A549 (cell line): ENCODE data around the gene AFF1.

Experiments used
- CHD4 ChIP-seq: fragments of 200-600 bp; sonication (generic); IDR thresholded peaks from 2 replicates; pipeline ENCODE4 v1.6.1; 2016; ENCODE audit warnings: antibody characterized with exemption, mild to moderate bottlenecking, borderline replicate concordance
- CTCF ChIP-seq: fragments of >200 bp; sonication (Bioruptor Twin); formaldehyde crosslinking; IDR thresholded peaks from 3 replicates; pipeline ENCODE4 v1.5.1; 2016
- HES2 ChIP-seq: fragments of >200 bp; sonication (Bioruptor Twin); formaldehyde crosslinking; IDR thresholded peaks from 2 replicates; pipeline ENCODE4 v1.6.1; 2016
- MAX ChIP-seq: IDR thresholded peaks from 2 replicates; pipeline ENCODE4 v1.6.1; 2012
- USF2 ChIP-seq: fragments of 450-650 bp; IDR thresholded peaks from 2 replicates; pipeline ENCODE4 v1.6.1; 2014; ENCODE audit warnings: antibody characterized with exemption

- TF ChIP-seq CTCF (no peak), CHD4 (no peak), HES2 (no peak), MAX (no peak), USF2 (no peak)
These were observed 94.5 kb downstream of the AFF1 start for GRCh38 chr4:87029356-87029755.
